Activated naive CD4-positive, alpha-beta T cell treated with anti-CD3 and anti-CD28 coated beads, Interleukin-2, amount 50 U/mL, for 24 hours (primary cell): ENCODE results near the gene TOM1L2.
"Not testable (repeated sequence)": the region's sequence is repeated elsewhere in the genome, so short reads cannot be mapped to it uniquely, and the experiment has no call there.

ENCODE experiments used
- H3K27ac Mint-ChIP-seq: one replicate; pipeline ENCODE4 v1.8.0; 2021; ENCODE audit warnings: mild to moderate bottlenecking, mixed read lengths
- H3K27me3 Mint-ChIP-seq: one replicate; pipeline ENCODE4 v1.8.0; 2021; ENCODE audit warnings: mixed read lengths
- H3K36me3 Mint-ChIP-seq: one replicate; pipeline ENCODE4 v1.8.0; 2021; ENCODE audit warnings: mixed read lengths
- H3K4me1 Mint-ChIP-seq: one replicate; pipeline ENCODE4 v1.8.0; 2021; ENCODE audit warnings: mixed read lengths
- H3K4me3 Mint-ChIP-seq: one replicate; pipeline ENCODE4 v1.8.0; 2021; ENCODE audit warnings: mild to moderate bottlenecking, mixed read lengths
- H3K9me3 Mint-ChIP-seq: one replicate; pipeline ENCODE4 v1.8.0; 2021; ENCODE audit warnings: mixed read lengths

Gene TOM1L2

DNA sequence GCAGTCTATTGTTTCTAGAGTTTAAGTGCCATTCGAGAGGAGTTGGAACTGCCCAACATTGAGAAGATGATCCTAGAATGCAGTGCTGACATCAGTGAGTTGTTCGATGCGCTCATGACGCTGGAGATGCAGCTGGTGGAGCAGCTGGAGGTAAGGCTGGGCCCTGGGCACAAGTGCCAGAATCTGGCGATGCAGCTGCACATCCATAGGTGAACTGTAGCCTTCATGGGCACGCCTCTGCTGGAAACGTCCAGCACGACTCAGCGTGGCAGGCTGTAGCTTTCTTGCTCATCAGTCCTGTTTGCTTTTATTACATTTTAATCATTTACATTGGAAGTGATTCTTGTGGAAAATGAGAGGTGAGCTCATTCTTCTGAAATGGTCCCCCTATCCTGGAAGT is 32.1 kb upstream of the TOM1L2 start:
- H3K27me3 Mint-ChIP-seq = no peaks in the 10 kb centered on the region
- no peaks in the 10 kb centered on the region for H3K4me1 Mint-ChIP-seq
- H3K36me3 Mint-ChIP-seq = no peaks in the 10 kb centered on the region
- no peaks in the 10 kb centered on the region for H3K9me3 Mint-ChIP-seq
- no peak overlapping the region for H3K4me3 Mint-ChIP-seq
- no peak overlapping the region for H3K27ac Mint-ChIP-seq

GRCh38 chr17:18002171-18002570 is 30.0 kb upstream of the TOM1L2 start:
- no peaks in the 10 kb centered on the region for H3K36me3 Mint-ChIP-seq
- no peaks in the 10 kb centered on the region for H3K27me3 Mint-ChIP-seq
- H3K4me1 Mint-ChIP-seq = no peaks in the 10 kb centered on the region
- H3K27ac Mint-ChIP-seq = no peak overlapping the region
- H3K9me3 Mint-ChIP-seq = no peaks in the 10 kb centered on the region
- no peak overlapping the region for H3K4me3 Mint-ChIP-seq

DNA sequence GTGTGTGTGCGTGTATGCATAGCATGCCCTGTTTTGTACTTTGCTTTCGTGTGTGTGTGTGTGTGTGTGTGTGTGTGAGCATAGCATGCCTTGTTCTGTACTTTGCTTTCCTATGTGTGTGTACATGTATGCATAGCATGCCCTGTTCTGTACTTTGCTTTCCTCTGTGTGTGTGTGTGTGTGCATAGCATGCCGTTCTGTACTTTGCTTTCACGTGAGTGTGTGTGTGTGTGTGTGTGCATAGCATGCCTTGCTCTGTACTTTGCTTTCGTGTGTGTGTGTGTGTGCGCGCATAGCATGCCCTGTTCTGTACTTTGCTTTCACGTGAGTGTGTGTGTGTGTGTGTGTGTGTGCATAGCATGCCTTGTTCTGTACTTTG is 27.8 kb upstream of the TOM1L2 start:
- H3K27ac Mint-ChIP-seq = no peak overlapping the region
- no peaks in the 10 kb centered on the region for H3K4me1 Mint-ChIP-seq
- H3K4me3 Mint-ChIP-seq = no peak overlapping the region
- H3K9me3 Mint-ChIP-seq = no peaks in the 10 kb centered on the region
- H3K27me3 Mint-ChIP-seq = no peaks in the 10 kb centered on the region
- no peaks in the 10 kb centered on the region for H3K36me3 Mint-ChIP-seq

GRCh38 chr17:17999364-18000029 is 27.3 kb upstream of the TOM1L2 start:
- H3K27ac Mint-ChIP-seq = no peak overlapping the region
- no peaks in the 10 kb centered on the region for H3K27me3 Mint-ChIP-seq
- no peaks in the 10 kb centered on the region for H3K4me1 Mint-ChIP-seq
- no peak overlapping the region for H3K4me3 Mint-ChIP-seq
- H3K9me3 Mint-ChIP-seq = no peaks in the 10 kb centered on the region
- H3K36me3 Mint-ChIP-seq = no peaks in the 10 kb centered on the region

- no peaks in the 10 kb centered on the region for H3K4me1 Mint-ChIP-seq
- no peak overlapping the region for H3K27ac Mint-ChIP-seq
- no peaks in the 10 kb centered on the region for H3K36me3 Mint-ChIP-seq
- no peaks in the 10 kb centered on the region for H3K9me3 Mint-ChIP-seq
- no peak overlapping the region for H3K4me3 Mint-ChIP-seq
- H3K27me3 Mint-ChIP-seq = no peaks in the 10 kb centered on the region
Measured at GRCh38 chr17:17998934-17999333, 26.7 kb upstream of the TOM1L2 start.

DNA sequence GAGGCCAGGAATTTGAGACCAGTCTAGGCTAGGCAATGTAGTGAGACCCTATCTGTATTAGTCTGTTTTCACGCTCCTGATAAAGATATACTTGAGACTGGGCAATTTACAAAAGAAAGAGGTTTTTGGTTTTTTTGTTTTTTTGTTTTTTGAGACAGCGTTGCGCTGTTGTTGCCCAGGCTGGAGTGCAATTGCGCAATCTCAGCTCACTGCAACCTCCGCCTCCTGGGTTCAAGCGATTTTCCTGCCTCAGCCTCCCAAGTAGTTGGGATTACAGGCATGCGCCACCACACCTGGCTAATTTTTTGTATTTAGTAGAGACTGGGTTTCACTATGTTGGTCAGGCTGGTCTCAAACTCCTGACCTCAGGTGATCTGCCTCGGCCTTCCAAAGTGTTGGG is 23.7 kb upstream of the TOM1L2 start:
- H3K27ac Mint-ChIP-seq, H3K4me1 Mint-ChIP-seq, H3K27me3 Mint-ChIP-seq, H3K4me3 Mint-ChIP-seq, H3K9me3 Mint-ChIP-seq, H3K36me3 Mint-ChIP-seq: not testable (repeated sequence)

DNA sequence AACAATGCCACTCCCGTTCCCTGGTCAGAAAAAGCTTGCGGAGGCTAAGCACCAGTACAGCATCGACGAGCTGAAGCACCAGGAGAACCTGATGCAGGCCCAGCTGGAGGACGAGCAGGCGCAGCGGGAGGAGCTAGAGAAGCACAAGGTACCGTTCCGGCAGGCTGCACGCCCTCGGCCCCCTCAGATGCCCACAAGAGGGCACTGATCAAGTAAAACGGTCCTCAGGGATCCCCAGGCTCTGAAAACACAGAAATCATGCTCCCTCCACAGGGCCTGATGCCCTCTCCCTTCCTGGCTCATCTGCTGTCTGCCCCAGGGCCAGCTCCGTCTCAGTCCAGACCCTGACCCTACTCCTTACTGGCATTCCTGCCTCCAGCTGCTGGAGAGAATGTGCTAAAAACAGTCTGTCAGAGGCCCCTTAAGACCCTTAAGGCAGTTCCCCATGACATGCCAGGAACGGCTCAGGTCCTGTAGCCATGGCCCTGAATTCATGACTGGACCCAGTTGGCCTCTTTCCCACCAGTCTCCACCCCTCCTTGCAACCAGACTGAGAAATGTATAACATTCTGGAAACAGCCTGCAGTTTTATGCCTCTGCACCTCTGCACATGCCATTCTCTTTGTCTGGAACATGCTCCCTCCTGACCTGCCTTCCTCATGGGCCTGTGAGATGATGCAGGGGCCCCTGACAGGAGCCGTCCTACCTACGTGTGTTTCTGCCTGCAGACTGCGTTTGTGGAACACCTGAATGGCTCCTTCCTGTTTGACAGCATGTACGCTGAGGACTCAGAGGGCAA is 22.3 kb upstream of the TOM1L2 start:
- H3K4me3 Mint-ChIP-seq = no peak overlapping the region
- H3K27ac Mint-ChIP-seq = no peak overlapping the region
- H3K4me1 Mint-ChIP-seq = no peaks in the 10 kb centered on the region
- no peaks in the 10 kb centered on the region for H3K27me3 Mint-ChIP-seq
- H3K36me3 Mint-ChIP-seq = no peaks in the 10 kb centered on the region
- no peaks in the 10 kb centered on the region for H3K9me3 Mint-ChIP-seq

DNA sequence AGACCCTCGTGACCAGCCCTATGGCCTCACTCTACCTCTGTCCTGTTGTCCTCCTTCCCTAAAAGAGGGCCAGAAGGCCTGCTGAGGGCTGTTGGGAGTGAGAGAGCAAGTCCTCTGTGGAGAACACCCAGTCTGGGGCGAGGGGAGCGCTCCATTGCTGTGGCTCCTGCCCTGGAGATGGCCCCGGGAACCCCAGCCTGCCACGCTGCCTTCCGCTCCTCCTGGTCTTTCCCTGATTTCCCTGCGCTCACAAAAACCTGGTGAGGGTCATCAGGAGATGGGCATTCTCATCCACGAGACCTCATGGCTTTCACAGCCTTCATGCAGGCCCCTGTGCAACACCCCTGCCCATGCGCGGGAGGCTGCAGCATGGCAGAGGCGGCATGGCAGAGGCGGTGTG is 21.7 kb upstream of the TOM1L2 start:
- Mint-ChIP-seq H3K27ac (no peak overlapping the region), H3K9me3 (no peaks in the 10 kb centered on the region), H3K27me3 (no peaks in the 10 kb centered on the region), H3K36me3 (no peaks in the 10 kb centered on the region), H3K4me3 (no peak overlapping the region), H3K4me1 (no peaks in the 10 kb centered on the region)

DNA sequence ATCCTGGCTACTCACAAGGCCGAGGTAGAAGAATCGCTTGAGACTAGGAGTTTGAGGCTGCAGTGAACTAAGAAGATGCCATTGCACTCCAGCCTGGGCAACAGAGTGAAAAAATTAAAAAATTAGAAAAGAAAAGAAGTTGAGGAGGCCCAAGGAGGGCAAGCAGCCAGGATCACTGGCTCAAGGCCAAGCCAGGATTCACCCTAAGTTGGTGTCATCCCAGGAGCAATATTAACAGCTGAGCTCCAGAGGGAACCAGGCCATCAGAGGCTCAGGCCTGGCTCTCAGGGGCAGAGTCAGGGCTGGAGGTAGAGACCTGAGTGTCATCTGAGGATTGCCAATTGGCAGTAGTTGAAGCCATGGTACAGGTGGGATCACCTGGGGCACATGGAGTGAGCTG is 21.2 kb upstream of the TOM1L2 start:
- H3K27ac Mint-ChIP-seq = no peak overlapping the region
- no peaks in the 10 kb centered on the region for H3K36me3 Mint-ChIP-seq

DNA sequence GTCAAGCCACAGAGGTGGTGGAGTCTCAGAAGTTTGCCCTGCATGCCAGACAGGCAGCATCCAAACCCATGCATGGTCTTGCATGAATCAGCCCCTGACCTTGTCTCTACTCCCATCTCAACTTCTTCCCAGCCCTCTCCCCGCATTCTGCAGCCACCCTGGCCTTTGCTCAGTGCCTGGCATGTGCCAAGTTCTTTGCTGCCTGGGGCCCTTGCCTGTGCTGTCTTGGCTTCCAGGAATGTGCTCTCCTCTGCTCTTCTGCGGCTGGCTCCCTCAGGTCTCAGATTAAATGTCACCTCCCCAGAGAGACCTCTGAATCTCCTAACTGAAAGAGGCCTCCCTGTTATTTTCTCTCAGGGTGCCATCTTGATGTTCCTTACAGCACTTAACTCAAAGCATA is 18.1 kb upstream of the TOM1L2 start:
- H3K36me3 Mint-ChIP-seq = no peaks in the 10 kb centered on the region
- H3K9me3 Mint-ChIP-seq = no peaks in the 10 kb centered on the region
- no peak overlapping the region for H3K27ac Mint-ChIP-seq
- H3K27me3 Mint-ChIP-seq = no peaks in the 10 kb centered on the region
- no peaks in the 10 kb centered on the region for H3K4me1 Mint-ChIP-seq
- no peak overlapping the region for H3K4me3 Mint-ChIP-seq

More for the DNA sequence above, 21.2 kb upstream of the TOM1L2 start:
- Mint-ChIP-seq H3K4me1 (no peaks in the 10 kb centered on the region), H3K4me3 (no peak overlapping the region), H3K9me3 (no peaks in the 10 kb centered on the region), H3K27me3 (no peaks in the 10 kb centered on the region)

GRCh38 chr17:17989618-17990017 is 17.4 kb upstream of the TOM1L2 start:
- H3K36me3 Mint-ChIP-seq = no peaks in the 10 kb centered on the region
- no peaks in the 10 kb centered on the region for H3K9me3 Mint-ChIP-seq
- no peak overlapping the region for H3K27ac Mint-ChIP-seq
- H3K27me3 Mint-ChIP-seq = no peaks in the 10 kb centered on the region
- H3K4me3 Mint-ChIP-seq = no peak overlapping the region
- no peaks in the 10 kb centered on the region for H3K4me1 Mint-ChIP-seq

GRCh38 chr17:17989081-17989480 is 16.9 kb upstream of the TOM1L2 start:
- no peaks in the 10 kb centered on the region for H3K9me3 Mint-ChIP-seq

DNA sequence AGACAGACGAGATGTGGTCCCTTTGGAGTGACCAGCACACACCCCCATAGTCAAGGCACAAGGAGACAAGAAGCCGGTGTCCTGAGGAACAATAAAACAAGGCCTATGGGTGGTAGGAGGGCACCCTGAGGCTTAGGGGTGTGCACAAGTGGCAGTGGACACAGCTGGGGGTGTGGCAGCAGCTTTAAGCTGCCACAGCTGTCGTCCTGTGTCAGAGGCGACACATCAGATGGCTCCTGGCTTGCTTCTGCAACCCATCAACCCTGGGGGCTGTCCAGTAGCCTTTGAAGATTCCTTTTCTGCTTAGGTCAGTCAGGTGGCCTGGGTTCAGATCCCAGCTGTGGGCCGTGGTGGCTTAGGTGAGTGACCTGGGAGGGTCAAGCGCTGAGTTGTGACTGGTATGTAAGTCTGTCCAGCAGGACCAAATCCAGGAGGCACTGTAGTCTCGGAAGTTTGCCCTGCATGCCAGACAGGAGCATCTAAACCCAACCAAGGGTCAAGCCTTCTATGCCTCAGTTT is 16.3 kb upstream of the TOM1L2 start:
- Mint-ChIP-seq H3K4me1 (no peaks in the 10 kb centered on the region), H3K27ac (no peak overlapping the region), H3K4me3 (no peak overlapping the region), H3K36me3 (no peaks in the 10 kb centered on the region), H3K27me3 (no peaks in the 10 kb centered on the region), H3K9me3 (no peaks in the 10 kb centered on the region)

More at GRCh38 chr17:17989081-17989480, 16.9 kb upstream of the TOM1L2 start:
- no peaks in the 10 kb centered on the region for H3K27me3 Mint-ChIP-seq
- no peaks in the 10 kb centered on the region for H3K36me3 Mint-ChIP-seq
- H3K4me1 Mint-ChIP-seq = no peaks in the 10 kb centered on the region
- H3K4me3 Mint-ChIP-seq = no peak overlapping the region
- no peak overlapping the region for H3K27ac Mint-ChIP-seq

- H3K27me3 Mint-ChIP-seq = no peaks in the 10 kb centered on the region
- no peak overlapping the region for H3K27ac Mint-ChIP-seq
- H3K36me3 Mint-ChIP-seq = no peaks in the 10 kb centered on the region
- H3K9me3 Mint-ChIP-seq = no peaks in the 10 kb centered on the region
- no peaks in the 10 kb centered on the region for H3K4me1 Mint-ChIP-seq
- no peak overlapping the region for H3K4me3 Mint-ChIP-seq
Measured at GRCh38 chr17:17987901-17988300, 15.7 kb upstream of the TOM1L2 start.

DNA sequence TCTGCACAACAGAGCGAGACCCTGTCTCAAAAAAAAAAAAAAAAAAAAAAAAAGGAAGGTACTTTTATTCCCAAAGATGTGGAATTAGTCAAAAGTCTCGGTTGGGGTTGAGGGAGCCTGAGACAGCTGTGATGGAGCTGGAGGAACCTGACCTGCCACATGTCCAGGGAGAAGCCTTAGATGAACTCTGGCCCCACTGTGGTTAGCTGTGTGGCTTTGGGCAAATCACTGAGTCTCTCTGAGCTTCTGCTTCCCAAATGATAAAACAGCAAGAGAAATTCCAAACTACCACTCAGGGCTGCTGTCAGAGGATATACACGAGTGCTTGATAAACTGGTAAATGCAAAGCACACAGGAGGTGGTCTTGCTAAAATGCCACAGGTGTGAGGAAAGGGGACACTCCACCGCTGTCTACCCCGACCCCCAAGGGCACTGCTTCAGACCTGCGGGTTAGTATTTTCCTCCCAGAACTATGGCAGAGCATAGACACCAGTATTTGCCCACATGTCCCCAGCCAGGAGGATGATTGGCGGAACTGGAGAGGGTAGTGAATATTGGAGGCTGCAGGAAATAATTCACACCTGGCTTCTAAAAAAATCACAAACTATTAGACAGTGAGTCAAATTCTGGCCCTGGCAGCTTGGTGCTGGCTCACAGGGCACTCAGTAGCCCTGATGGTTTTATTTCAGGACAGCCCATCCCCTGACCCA is 15.1 kb upstream of the TOM1L2 start:
- no peaks in the 10 kb centered on the region for H3K27me3 Mint-ChIP-seq
- no peaks in the 10 kb centered on the region for H3K9me3 Mint-ChIP-seq
- no peaks in the 10 kb centered on the region for H3K4me1 Mint-ChIP-seq
- no peak overlapping the region for H3K27ac Mint-ChIP-seq
- H3K36me3 Mint-ChIP-seq = no peaks in the 10 kb centered on the region
- H3K4me3 Mint-ChIP-seq = no peak overlapping the region

DNA sequence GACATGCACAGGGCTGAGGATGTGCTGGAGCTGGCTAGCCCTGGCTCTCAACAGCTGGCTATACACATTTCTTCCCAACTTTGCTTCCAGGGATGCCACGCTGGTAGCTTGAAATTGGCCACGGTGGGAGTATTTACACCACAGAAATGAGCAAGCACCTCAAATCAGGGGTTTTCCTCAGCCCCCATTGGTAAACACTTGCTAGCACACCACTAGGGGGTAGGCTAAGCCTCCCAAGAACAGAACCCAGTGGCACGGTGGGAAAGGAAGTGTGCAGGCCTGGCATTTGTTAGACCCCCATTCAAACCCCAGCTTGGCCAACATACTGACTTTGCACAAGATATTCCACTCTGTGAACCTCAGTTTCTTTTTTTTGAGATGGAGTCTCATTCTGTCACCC is 13.4 kb upstream of the TOM1L2 start:
- Mint-ChIP-seq H3K9me3 (no peaks in the 10 kb centered on the region), H3K4me3 (no peak overlapping the region), H3K4me1 (no peaks in the 10 kb centered on the region), H3K36me3 (no peaks in the 10 kb centered on the region), H3K27ac (no peak overlapping the region), H3K27me3 (no peaks in the 10 kb centered on the region)
